HepG2 (cell line): Measurements from ENCODE around the gene PLIN5. TPM values are rescaled to one million over a fixed set of nuclear protein-coding genes. Genes with fewer than 3 reads are reported as not detected.

Source experiments
- ATRX ChIP-seq: sonication (generic); formaldehyde crosslinking; IDR thresholded peaks from 2 replicates; pipeline ENCODE4 v1.4.0; 2020; ENCODE audit warnings: missing genetic modification reagents, borderline replicate concordance
- CCAR2 ChIP-seq: fragments of 200-400 bp; formaldehyde crosslinking; optimal IDR thresholded peaks from 2 replicates; pipeline ENCODE3; 2018; ENCODE audit warnings: low read depth, mild to moderate bottlenecking, low read length, moderate library complexity
- FOXK1 ChIP-seq: sonication (generic); formaldehyde crosslinking; IDR thresholded peaks from 2 replicates; pipeline ENCODE4 v1.4.0; 2020; ENCODE audit warnings: low read depth, missing genetic modification reagents, borderline replicate concordance
- HMGXB4 ChIP-seq, 2 experiments: sonication (generic) in 1 of 2; formaldehyde crosslinking in 1 of 2; IDR thresholded peaks; 2 replicates each; pipeline versions ENCODE4 v1.4.0 to v1.6.1; 2018 to 2020; ENCODE audit warnings: missing genetic modification reagents in 2 of 2, borderline replicate concordance in 1 of 2, low read depth in 1 of 2, mild to moderate bottlenecking in 1 of 2, missing biosample characterization in 1 of 2
- RELA ChIP-seq: sonication (generic); formaldehyde crosslinking; IDR thresholded peaks from 2 replicates; pipeline ENCODE4 v1.4.0; 2020; ENCODE audit warnings: missing genetic modification reagents
- RFX5 ChIP-seq: IDR thresholded peaks from 2 replicates; pipeline ENCODE4 v1.6.1; 2011; ENCODE audit warnings: low read depth, low read length, improper control_type of control experiment
- SRSF4 ChIP-seq: fragments of 200-400 bp; formaldehyde crosslinking; IDR thresholded peaks from one replicate; pipeline ENCODE4 v1.6.1; 2018; ENCODE audit warnings: mild to moderate bottlenecking, low read depth, low read length, moderate library complexity; ENCODE audit not compliant: poor library complexity, severe bottlenecking
- TBP ChIP-seq: sonication (generic); formaldehyde crosslinking; IDR thresholded peaks from 2 replicates; pipeline ENCODE4 v1.5.0; 2020; ENCODE audit warnings: missing genetic modification reagents
- TIGD3 ChIP-seq: sonication (generic); formaldehyde crosslinking; IDR thresholded peaks from 2 replicates; pipeline ENCODE4 v1.5.1; 2020; ENCODE audit warnings: mild to moderate bottlenecking, missing genetic modification reagents, borderline replicate concordance
- ZBTB38 ChIP-seq: sonication (generic); formaldehyde crosslinking; IDR thresholded peaks from 2 replicates; pipeline ENCODE4 v1.5.1; 2020; ENCODE audit warnings: mild to moderate bottlenecking, missing genetic modification reagents
- ZBTB42 ChIP-seq: sonication (generic); formaldehyde crosslinking; IDR thresholded peaks from 2 replicates; pipeline ENCODE4 v1.5.0; 2020; ENCODE audit warnings: mild to moderate bottlenecking, missing genetic modification reagents
- ZC3H4 ChIP-seq: sonication (generic); formaldehyde crosslinking; IDR thresholded peaks from 2 replicates; pipeline ENCODE4 v1.4.0; 2020; ENCODE audit warnings: missing genetic modification reagents, borderline replicate concordance
- ZNF18 ChIP-seq: sonication (generic); formaldehyde crosslinking; IDR thresholded peaks from 2 replicates; pipeline ENCODE4 v1.8.0; 2022; ENCODE audit warnings: mild to moderate bottlenecking, missing genetic modification reagents; ENCODE audit not compliant: insufficient replicate concordance
- ZNF607 ChIP-seq: sonication (generic); formaldehyde crosslinking; IDR thresholded peaks from 2 replicates; pipeline ENCODE4 v1.5.1; 2020; ENCODE audit warnings: missing genetic modification reagents, mild to moderate bottlenecking, borderline replicate concordance
- ZNF75D ChIP-seq: sonication (generic); formaldehyde crosslinking; IDR thresholded peaks from 2 replicates; pipeline ENCODE4 v1.8.1; 2023; ENCODE audit warnings: missing genetic modification reagents, mild to moderate bottlenecking, borderline replicate concordance
- polyA plus RNA-seq, 8 experiments: library from polyadenylated mRNA; depleted of rRNA in 3 of 8; stranded (reverse) in 7 of 8; unstranded in 1 of 8; fragments of >200 nt; fragmentation: Illumina TruSeq in 4 of 8; extraction: Trizol in 4 of 8; gene quantifications; 2 replicates each; pipeline versions ENCODE4 v1.2.1 to v1.2.3, GENCODE V29; 2011 to 2016; ENCODE audit warnings: low read depth in 4 of 8, missing spikeins in 1 of 8, mixed read lengths in 1 of 8; ENCODE audit not compliant: insufficient read depth in 1 of 8
- total RNA-seq, 5 experiments: library from RNA; depleted of rRNA; stranded (reverse); fragments of >200 nt; fragmentation: Illumina TruSeq; extraction: Trizol; gene quantifications; 2 replicates each; pipeline ENCODE4 v1.2.3, GENCODE V29; 2016; ENCODE audit warnings: low read depth in 1 of 5
- TF ChIP-seq, protein P1 (sequence below): IDR thresholded peaks from 2 replicates; pipeline ENCODE4 v1.6.1; 2018; ENCODE audit warnings: missing genetic modification reagents
- TF ChIP-seq, protein P2 (sequence below): sonication (generic); formaldehyde crosslinking; conservative IDR thresholded peaks from 2 replicates; pipeline ENCODE4 v1.4.0; 2020; ENCODE audit warnings: missing genetic modification reagents
- TF ChIP-seq, protein P3 (sequence below): sonication (generic); formaldehyde crosslinking; IDR thresholded peaks from 2 replicates; pipeline ENCODE4 v1.4.0; 2020; ENCODE audit warnings: missing genetic modification reagents, low read depth, mild to moderate bottlenecking, borderline replicate concordance

The PLIN5 gene
- total and polyA plus RNA-seq, 2 of the 13 experiments (the other 11 are each of a cell fraction or from before 2014, with no cell fraction given), result 1.8 to 4.8 TPM

DNA sequence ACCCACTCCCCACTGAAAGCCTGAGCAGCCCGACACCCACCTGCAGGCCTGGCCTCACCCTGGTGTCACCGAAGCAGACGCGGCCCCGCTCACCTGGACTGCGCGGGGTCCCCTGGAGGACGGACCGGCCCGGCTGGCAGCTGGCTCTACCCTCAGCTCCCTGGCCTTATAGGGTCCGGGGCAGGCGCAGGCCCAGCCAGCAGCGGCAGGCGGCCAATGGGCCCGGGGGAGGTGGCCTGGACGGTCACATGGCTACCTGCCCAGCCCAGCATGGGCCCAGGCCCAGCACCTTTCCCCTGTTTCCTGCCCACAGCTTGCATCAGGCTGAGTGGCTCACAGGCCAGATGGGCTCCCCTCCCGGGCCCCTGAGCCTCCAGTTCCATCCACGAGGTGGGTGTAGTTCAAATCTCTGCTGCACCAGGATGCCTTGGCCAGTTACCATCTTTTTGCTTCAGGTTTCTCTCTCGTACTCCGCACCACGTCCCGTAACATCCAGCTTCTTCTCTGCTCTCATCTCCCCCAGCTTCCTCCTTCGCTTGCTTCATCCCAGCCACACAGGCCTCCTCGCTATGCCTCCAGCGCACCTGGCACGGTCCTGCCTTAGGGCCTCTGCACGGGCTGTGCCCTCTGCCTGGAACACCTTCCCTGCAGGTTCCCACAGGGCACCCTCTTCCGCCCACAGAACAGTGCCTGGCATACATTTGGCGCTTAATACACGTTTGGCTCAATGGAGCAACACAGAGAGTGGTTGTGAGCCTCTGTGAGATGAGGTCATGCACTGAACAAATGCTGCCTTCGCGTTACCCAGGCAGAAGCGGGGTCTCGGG is 16.5 kb downstream of the PLIN5 start, which contains the start of gene PLIN4 (continued):
- TF ChIP-seq ZNF18 (CRISPR knock-in tag) (no peak), ZNF75D (CRISPR knock-in tag) (no peak), ZNF607 (CRISPR knock-in tag) (no peak), TIGD3 (no peak), SRSF4 (no peak), FOXK1 (CRISPR knock-in tag) (no peak), CCAR2 (no peak), TBP (CRISPR knock-in tag) (no peak), RELA (CRISPR knock-in tag) (no peak), ZC3H4 (no peak), RFX5 (no peak), HMGXB4 (CRISPR knock-in tag; IDR thresholded peaks at IDR 0.05; ENCODE audit: borderline replicate concordance in 1 of 2, low read depth in 1 of 2) (no peak; a peak in 1 of 4 replicates), ZBTB38 (no peak; the same call in 1 of the 2 replicates), ZBTB42 (CRISPR knock-in tag) (peak; percentile 56; the same call in 1 of the 2 replicates), ATRX (CRISPR knock-in tag) (no peak)
- TF ChIP-seq, protein P1, sequence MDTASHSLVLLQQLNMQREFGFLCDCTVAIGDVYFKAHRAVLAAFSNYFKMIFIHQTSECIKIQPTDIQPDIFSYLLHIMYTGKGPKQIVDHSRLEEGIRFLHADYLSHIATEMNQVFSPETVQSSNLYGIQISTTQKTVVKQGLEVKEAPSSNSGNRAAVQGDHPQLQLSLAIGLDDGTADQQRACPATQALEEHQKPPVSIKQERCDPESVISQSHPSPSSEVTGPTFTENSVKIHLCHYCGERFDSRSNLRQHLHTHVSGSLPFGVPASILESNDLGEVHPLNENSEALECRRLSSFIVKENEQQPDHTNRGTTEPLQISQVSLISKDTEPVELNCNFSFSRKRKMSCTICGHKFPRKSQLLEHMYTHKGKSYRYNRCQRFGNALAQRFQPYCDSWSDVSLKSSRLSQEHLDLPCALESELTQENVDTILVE (CRISPR knock-in tag), result no peak
- TF ChIP-seq, protein P2, sequence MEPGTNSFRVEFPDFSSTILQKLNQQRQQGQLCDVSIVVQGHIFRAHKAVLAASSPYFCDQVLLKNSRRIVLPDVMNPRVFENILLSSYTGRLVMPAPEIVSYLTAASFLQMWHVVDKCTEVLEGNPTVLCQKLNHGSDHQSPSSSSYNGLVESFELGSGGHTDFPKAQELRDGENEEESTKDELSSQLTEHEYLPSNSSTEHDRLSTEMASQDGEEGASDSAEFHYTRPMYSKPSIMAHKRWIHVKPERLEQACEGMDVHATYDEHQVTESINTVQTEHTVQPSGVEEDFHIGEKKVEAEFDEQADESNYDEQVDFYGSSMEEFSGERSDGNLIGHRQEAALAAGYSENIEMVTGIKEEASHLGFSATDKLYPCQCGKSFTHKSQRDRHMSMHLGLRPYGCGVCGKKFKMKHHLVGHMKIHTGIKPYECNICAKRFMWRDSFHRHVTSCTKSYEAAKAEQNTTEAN, result peak; percentile 43; the same call in 1 of the 2 replicates
- TF ChIP-seq, protein P3, sequence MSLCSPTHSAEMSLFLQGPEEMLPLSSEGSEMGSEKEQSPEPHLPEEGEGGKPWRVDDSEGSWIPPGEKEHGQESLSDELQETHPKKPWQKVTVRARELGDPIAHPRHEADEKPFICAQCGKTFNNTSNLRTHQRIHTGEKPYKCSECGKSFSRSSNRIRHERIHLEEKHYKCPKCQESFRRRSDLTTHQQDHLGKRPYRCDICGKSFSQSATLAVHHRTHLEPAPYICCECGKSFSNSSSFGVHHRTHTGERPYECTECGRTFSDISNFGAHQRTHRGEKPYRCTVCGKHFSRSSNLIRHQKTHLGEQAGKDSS (CRISPR knock-in tag), result no peak
